ENCODE measurements around the gene ROR1.

ROR1 gene

GRCh38 chr1:63928186-63929105 lies 154.6 kb downstream of the ROR1 start:
- DNase-seq (ENCODE audit: low spot score) (no peak), FAIRE-seq (no peak)

GRCh38 chr1:63929106-63929478 lies 155.3 kb downstream of the ROR1 start:
- DNase-seq (ENCODE audit: low spot score) (no peak), FAIRE-seq (no peak)

GRCh38 chr1:63931468-63931867 lies 157.7 kb downstream of the ROR1 start:
- FAIRE-seq (no peak), DNase-seq (ENCODE audit: low spot score) (no peak)

- DNase-seq (ENCODE audit: low spot score): no peak
- no peak for FAIRE-seq
These were observed 160.9 kb downstream of the ROR1 start for GRCh38 chr1:63934697-63935096.

GRCh38 chr1:63935143-63935542 lies 161.3 kb downstream of the ROR1 start:
- FAIRE-seq (no peak), DNase-seq (ENCODE audit: low spot score) (no peak)

GRCh38 chr1:63935553-63935952 lies 161.7 kb downstream of the ROR1 start:
- FAIRE-seq (no peak), DNase-seq (ENCODE audit: low spot score) (no peak)

GRCh38 chr1:63936276-63936675 lies 162.5 kb downstream of the ROR1 start:
- no peak for FAIRE-seq
- no peak for DNase-seq (ENCODE audit: low spot score)

GRCh38 chr1:63936801-63937200 lies 163.0 kb downstream of the ROR1 start:
- FAIRE-seq (no peak), DNase-seq (ENCODE audit: low spot score) (no peak)

- no peak for FAIRE-seq
- no peak for DNase-seq (ENCODE audit: low spot score)
These were observed 163.7 kb downstream of the ROR1 start for GRCh38 chr1:63937461-63938022.

- FAIRE-seq (no peak), DNase-seq (ENCODE audit: low spot score) (no peak)
These were observed 166.6 kb downstream of the ROR1 start for GRCh38 chr1:63940440-63940839.

GRCh38 chr1:63943393-63943792 lies 169.6 kb downstream of the ROR1 start:
- FAIRE-seq (no peak), DNase-seq (ENCODE audit: low spot score) (no peak)

GRCh38 chr1:63945943-63946342 lies 172.1 kb downstream of the ROR1 start:
- FAIRE-seq: no peak
- no peak for DNase-seq (ENCODE audit: low spot score)

- FAIRE-seq (no peak), DNase-seq (ENCODE audit: low spot score) (no peak)
These were observed 173.2 kb downstream of the ROR1 start for GRCh38 chr1:63946866-63947491.

GRCh38 chr1:63947904-63948303 lies 174.1 kb downstream of the ROR1 start:
- no peak for FAIRE-seq

GRCh38 chr1:63950023-63950422 lies 176.2 kb downstream of the ROR1 start:
- FAIRE-seq (no peak), DNase-seq (ENCODE audit: low spot score) (no peak)

More at GRCh38 chr1:63947904-63948303, 174.1 kb downstream of the ROR1 start:
- DNase-seq (ENCODE audit: low spot score): no peak

- FAIRE-seq (no peak), DNase-seq (ENCODE audit: low spot score) (no peak)
These were observed 177.5 kb downstream of the ROR1 start for GRCh38 chr1:63951059-63951946.

- no peak for DNase-seq (ENCODE audit: low spot score)
- FAIRE-seq: no peak
These were observed 180.4 kb downstream of the ROR1 start for GRCh38 chr1:63954187-63954586.

GRCh38 chr1:63955370-63956145 lies 181.7 kb downstream of the ROR1 start:
- DNase-seq (ENCODE audit: low spot score): no peak
- FAIRE-seq: no peak

GRCh38 chr1:63958556-63958955 lies 184.7 kb downstream of the ROR1 start:
- no peak for DNase-seq (ENCODE audit: low spot score)
- FAIRE-seq: no peak

GRCh38 chr1:63960326-63960725 lies 186.5 kb downstream of the ROR1 start:
- no peak for FAIRE-seq
- DNase-seq (ENCODE audit: low spot score): no peak

GRCh38 chr1:63966016-63966415 lies 192.2 kb downstream of the ROR1 start:
- no peak for FAIRE-seq

More at GRCh38 chr1:63966016-63966415, 192.2 kb downstream of the ROR1 start:
- no peak for DNase-seq (ENCODE audit: low spot score)
